ENCODE results near the gene MRAS.

GRCh38 chr3:138443091-138443490, 94.7 kb downstream of the MRAS start:
- TF ChIP-seq CTCF (conservative IDR thresholded peaks at IDR 0.05 in 1 of 2, IDR thresholded peaks at IDR 0.05 in 1 of 2; ENCODE audit: extremely low read depth in 1 of 2, insufficient read depth in 1 of 2, low read depth in 1 of 2, low read length in 2 of 2) (no peak), EZH2 (IDR thresholded peaks at IDR 0.05; ENCODE audit: borderline replicate concordance, low read length) (no peak)

All from mammary epithelial cell (primary cell).